ENCODE results near the gene SHROOM1. TPM values are rescaled to one million over a fixed set of nuclear protein-coding genes. Genes with fewer than 3 reads are reported as not detected.

The SHROOM1 gene
- total RNA-seq, 2 experiments from 2014 or later, result 0.60 to 2.4 TPM

DNA sequence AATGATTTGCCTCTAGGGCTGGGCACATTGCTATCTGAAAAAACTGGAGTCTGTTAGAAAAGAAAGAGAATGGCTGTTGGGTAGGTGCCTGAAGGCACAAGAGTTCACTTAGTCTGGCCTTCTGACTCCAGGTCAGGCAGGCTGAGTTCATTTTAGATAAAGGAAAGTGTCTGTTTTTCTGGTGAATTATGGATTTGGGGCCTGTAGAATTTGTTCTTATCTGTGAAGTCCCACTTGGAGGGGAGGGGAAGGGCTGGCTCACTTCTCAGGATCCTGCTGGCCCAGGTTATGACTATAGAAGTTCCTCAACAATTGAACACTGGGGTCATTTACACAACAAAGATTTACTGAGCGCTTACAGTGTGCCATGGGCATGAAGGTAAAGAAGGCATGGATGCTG is 41.9 kb downstream of the SHROOM1 start:
- Histone ChIP-seq H3K4me3 (ENCODE audit: low read depth, low read length, poor library complexity, severe bottlenecking) (no peak overlapping the region), H3K36me3 (ENCODE audit: insufficient read depth, low read length) (no peaks in the 10 kb centered on the region), H3K79me2 (ENCODE audit: insufficient read depth, low read depth, low read length) (no peaks in the 10 kb centered on the region), H3K9me3 (ENCODE audit: low read length) (no peaks in the 10 kb centered on the region), H3K9me2 (ENCODE audit: insufficient read depth, low read length) (no peaks in the 10 kb centered on the region), H2AFZ (ENCODE audit: low read length) (no peak overlapping the region), H3K4me1 (ENCODE audit: insufficient read depth, low read length, poor library complexity, severe bottlenecking) (no peaks in the 10 kb centered on the region), H3K27ac (ENCODE audit: low read depth, low read length, poor library complexity, severe bottlenecking) (no peak overlapping the region), H4K20me1 (ENCODE audit: insufficient read depth, low read length) (no peaks in the 10 kb centered on the region), H3K4me2 (ENCODE audit: low read length) (no peak overlapping the region)
- POLR2A ChIA-PET, result no interaction called here
- no peak for TF ChIP-seq EZH2phosphoT487 (IDR thresholded peaks at IDR 0.05; ENCODE audit: borderline replicate concordance, low read depth, low read length)
- TF ChIP-seq, protein P1, sequence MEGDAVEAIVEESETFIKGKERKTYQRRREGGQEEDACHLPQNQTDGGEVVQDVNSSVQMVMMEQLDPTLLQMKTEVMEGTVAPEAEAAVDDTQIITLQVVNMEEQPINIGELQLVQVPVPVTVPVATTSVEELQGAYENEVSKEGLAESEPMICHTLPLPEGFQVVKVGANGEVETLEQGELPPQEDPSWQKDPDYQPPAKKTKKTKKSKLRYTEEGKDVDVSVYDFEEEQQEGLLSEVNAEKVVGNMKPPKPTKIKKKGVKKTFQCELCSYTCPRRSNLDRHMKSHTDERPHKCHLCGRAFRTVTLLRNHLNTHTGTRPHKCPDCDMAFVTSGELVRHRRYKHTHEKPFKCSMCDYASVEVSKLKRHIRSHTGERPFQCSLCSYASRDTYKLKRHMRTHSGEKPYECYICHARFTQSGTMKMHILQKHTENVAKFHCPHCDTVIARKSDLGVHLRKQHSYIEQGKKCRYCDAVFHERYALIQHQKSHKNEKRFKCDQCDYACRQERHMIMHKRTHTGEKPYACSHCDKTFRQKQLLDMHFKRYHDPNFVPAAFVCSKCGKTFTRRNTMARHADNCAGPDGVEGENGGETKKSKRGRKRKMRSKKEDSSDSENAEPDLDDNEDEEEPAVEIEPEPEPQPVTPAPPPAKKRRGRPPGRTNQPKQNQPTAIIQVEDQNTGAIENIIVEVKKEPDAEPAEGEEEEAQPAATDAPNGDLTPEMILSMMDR (conservative IDR thresholded peaks at IDR 0.05; ENCODE audit: low read length), result no peak
- BruUV-seq (replicated peaks), result no TSS peak
- no peak for DNase-seq (ENCODE audit: low spot score)
- CTCF ChIA-PET (ENCODE audit: unreplicated experiment), result no interaction called here
- intact Hi-C loops (cut with micrococcal nuclease; ENCODE audit: unreplicated experiment), result no loop called here

DNA sequence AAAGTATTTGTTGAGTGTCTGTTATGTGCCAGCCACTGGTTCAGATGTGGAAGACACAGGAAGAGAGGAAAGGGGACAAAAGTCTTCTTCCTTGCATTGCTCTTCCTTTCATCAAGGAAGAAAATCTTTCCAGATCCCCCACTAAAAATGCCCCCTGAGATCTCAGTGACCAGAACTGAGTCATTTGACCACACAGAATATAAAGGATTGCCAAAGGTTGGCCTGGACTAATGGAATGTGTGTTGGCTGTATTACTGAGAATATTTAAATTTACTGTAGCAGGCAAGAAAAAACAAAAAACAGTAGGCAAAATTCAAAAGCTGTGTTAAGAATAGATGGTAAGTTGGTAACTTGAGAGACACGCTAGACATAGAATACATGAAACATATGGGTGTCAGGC is 43.4 kb downstream of the SHROOM1 start:
- no peak overlapping the region for H3K4me3 ChIP-seq (ENCODE audit: low read depth, low read length, poor library complexity, severe bottlenecking)
- ChIA-PET POLR2A (interaction anchor here (0.9 kb wide), 1 partner anchor 49 kb away, joined by 3 read pairs; the partner anchor contains the start of gene KIF3A), CTCF (ENCODE audit: unreplicated experiment) (no interaction called here)
- no peaks in the 10 kb centered on the region for H3K9me2 ChIP-seq (ENCODE audit: insufficient read depth, low read length)
- H3K27ac ChIP-seq (ENCODE audit: low read depth, low read length, poor library complexity, severe bottlenecking), result no peak overlapping the region
- no peaks in the 10 kb centered on the region for H3K4me1 ChIP-seq (ENCODE audit: insufficient read depth, low read length, poor library complexity, severe bottlenecking)
- no peak for TF ChIP-seq EZH2phosphoT487 (IDR thresholded peaks at IDR 0.05; ENCODE audit: borderline replicate concordance, low read depth, low read length)
- TF ChIP-seq, protein P1 (conservative IDR thresholded peaks at IDR 0.05; ENCODE audit: low read length), result no peak
- no peak for DNase-seq (ENCODE audit: low spot score)
- intact Hi-C loops (cut with micrococcal nuclease; ENCODE audit: unreplicated experiment), result no loop called here
- no peak overlapping the region for H3K4me2 ChIP-seq (ENCODE audit: low read length)
- no peaks in the 10 kb centered on the region for H3K79me2 ChIP-seq (ENCODE audit: insufficient read depth, low read depth, low read length)
- no peak overlapping the region for H2AFZ ChIP-seq (ENCODE audit: low read length)
- no peaks in the 10 kb centered on the region for H3K36me3 ChIP-seq (ENCODE audit: insufficient read depth, low read length)
- BruUV-seq (replicated peaks), result no TSS peak
- no peaks in the 10 kb centered on the region for H4K20me1 ChIP-seq (ENCODE audit: insufficient read depth, low read length)
- H3K9me3 ChIP-seq (ENCODE audit: low read length), result no peaks in the 10 kb centered on the region

DNA sequence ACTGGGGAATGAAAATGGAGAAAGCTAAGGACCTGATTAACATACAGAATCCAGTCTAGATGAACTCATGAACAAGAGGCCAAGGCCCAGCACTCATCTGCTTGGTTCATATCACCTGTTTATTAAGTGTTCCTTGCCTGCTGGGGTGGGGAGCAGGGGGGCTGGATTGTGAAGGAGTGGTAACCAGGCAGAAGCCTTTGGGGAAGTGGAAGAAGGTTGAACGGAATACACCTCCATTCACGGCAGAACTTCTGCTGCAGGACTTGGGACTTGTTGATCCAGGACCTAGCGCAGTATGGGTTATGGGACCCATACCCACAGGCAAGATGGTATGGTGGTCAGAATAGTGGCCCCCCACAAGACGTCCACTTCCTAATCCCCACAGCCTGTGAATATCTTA is 44.6 kb downstream of the SHROOM1 start:
- intact Hi-C loops (cut with micrococcal nuclease; ENCODE audit: unreplicated experiment), result no loop called here
- CTCF ChIA-PET (ENCODE audit: unreplicated experiment), result no interaction called here
- no peak overlapping the region for H2AFZ ChIP-seq (ENCODE audit: low read length)
- H3K9me3 ChIP-seq (ENCODE audit: low read length), result no peaks in the 10 kb centered on the region
- no peak overlapping the region for H3K27ac ChIP-seq (ENCODE audit: low read depth, low read length, poor library complexity, severe bottlenecking)
- TF ChIP-seq EZH2phosphoT487 (IDR thresholded peaks at IDR 0.05; ENCODE audit: borderline replicate concordance, low read depth, low read length), result no peak
- TF ChIP-seq, protein P1 (conservative IDR thresholded peaks at IDR 0.05; ENCODE audit: low read length), result no peak
- POLR2A ChIA-PET, result interaction anchor here (0.7 kb wide), 1 partner anchor 181 kb away, joined by 3 read pairs; no protein-coding TSS in a partner anchor
- no peaks in the 10 kb centered on the region for H3K79me2 ChIP-seq (ENCODE audit: insufficient read depth, low read depth, low read length)
- no peak for DNase-seq (ENCODE audit: low spot score)
- no peak overlapping the region for H3K4me3 ChIP-seq (ENCODE audit: low read depth, low read length, poor library complexity, severe bottlenecking)
- no peaks in the 10 kb centered on the region for H3K4me1 ChIP-seq (ENCODE audit: insufficient read depth, low read length, poor library complexity, severe bottlenecking)
- no peaks in the 10 kb centered on the region for H4K20me1 ChIP-seq (ENCODE audit: insufficient read depth, low read length)
- BruUV-seq (replicated peaks), result no TSS peak
- H3K9me2 ChIP-seq (ENCODE audit: insufficient read depth, low read length), result no peaks in the 10 kb centered on the region
- no peaks in the 10 kb centered on the region for H3K36me3 ChIP-seq (ENCODE audit: insufficient read depth, low read length)
- H3K4me2 ChIP-seq (ENCODE audit: low read length), result no peak overlapping the region
